ENCODE results near the gene RPGRIP1L.

The RPGRIP1L gene

DNA sequence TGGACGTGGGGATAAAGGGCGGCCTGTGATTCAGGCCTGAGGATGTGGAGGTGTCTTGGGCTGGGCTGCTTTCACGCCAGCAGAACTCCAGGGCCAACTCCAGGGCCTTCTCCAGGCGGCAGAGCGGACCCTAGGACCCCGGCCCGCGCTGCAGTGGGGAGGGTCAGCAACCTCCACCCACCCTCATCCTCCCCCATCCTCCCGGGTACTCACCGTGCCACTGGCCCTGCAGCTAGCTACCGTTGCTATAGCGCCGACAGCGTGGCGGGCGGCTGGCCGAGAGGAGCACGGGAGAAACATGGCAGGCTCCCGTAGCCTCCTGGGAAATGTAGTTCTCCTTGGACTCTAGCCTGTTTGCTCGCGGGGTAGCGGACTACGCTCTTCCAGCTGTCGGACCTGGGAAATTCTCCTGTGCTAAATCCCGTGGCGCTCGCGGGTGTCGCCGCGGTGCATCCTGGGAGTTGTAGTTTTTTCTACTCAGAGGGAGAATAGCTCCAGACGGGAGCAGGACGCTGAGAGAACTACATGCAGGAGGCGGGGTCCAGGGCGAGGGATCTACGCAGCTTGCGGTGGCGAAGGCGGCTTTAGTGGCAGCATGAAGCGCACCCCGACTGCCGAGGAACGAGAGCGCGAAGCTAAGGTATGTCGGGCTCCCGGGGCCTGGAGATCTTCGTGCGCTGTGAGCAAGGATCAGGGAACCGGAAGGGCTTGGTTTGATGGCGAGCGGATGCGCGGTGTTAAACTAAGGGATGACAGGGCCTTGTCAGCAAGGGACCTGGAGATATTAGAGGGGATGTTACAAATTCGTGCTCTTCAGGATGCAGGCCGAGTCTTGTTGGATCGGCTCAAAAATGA, at the start of gene RPGRIP1L, which contains the start of gene FTO:
TSS of gene RPGRIP1L (minus strand) at position 270 of the 855 bp plus-strand sequence. CDS start 3,136 bp downstream, outside the sequence.
TSS of gene FTO (plus strand) at position 567 of the 855 bp plus-strand sequence.
- TF ChIP-seq, protein P1, sequence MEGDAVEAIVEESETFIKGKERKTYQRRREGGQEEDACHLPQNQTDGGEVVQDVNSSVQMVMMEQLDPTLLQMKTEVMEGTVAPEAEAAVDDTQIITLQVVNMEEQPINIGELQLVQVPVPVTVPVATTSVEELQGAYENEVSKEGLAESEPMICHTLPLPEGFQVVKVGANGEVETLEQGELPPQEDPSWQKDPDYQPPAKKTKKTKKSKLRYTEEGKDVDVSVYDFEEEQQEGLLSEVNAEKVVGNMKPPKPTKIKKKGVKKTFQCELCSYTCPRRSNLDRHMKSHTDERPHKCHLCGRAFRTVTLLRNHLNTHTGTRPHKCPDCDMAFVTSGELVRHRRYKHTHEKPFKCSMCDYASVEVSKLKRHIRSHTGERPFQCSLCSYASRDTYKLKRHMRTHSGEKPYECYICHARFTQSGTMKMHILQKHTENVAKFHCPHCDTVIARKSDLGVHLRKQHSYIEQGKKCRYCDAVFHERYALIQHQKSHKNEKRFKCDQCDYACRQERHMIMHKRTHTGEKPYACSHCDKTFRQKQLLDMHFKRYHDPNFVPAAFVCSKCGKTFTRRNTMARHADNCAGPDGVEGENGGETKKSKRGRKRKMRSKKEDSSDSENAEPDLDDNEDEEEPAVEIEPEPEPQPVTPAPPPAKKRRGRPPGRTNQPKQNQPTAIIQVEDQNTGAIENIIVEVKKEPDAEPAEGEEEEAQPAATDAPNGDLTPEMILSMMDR (IDR thresholded peaks at IDR 0.05) = no peak
- Histone ChIP-seq H3K4me3 (peak within 1 kb of the TSS; percentile 98), H3K27ac (peak within 1 kb of the TSS; percentile 75 to 86)
- DNase-seq (ENCODE audit: low spot score) = peak; percentile 99

DNA sequence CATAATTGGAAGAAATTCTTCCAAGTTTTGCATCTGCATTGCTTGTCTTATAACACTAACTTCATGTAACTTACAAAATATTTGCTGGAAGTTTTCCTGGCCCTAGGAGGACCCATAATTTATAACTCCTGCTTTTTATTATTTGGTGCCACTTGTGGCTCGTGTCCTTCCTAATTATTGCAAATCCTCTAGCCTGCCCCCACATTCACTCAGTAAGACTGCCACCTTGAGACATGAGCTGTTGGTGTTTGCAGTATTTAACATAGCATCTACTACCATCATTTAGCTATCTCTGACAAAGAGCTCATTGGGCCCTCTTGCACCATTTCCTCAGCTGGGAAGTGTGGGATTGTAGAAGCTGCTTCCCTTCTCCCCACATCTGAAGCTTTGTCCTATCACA, 49.8 kb upstream of the RPGRIP1L start:
- DNase-seq (ENCODE audit: low spot score) = no peak
- Histone ChIP-seq H3K4me3 (no peak overlapping the region), H3K27ac (no peak overlapping the region)
- TF ChIP-seq, protein P1 (IDR thresholded peaks at IDR 0.05) = no peak

DNA sequence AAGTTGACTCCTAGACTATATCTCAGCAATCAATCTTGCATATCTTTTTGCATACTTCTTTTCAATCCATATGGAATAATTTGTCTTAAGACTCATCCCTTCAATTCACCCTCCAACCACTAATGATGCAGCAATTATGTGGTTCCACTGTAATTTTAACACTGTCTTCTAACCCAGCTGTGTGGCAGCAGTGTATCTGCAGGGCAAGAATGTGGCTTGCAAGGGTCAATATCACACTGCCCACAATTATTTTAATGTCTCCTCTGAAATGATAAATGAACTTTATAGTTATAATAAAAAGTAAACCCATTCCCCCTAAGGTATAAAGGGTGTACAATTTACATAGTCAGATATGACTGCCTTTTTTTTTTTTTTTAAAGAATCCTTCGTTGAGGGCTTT, 48.9 kb upstream of the RPGRIP1L start:
- TF ChIP-seq, protein P1 (IDR thresholded peaks at IDR 0.05) = no peak
- H3K27ac ChIP-seq = no peak overlapping the region
- DNase-seq (ENCODE audit: low spot score) = no peak
- H3K4me3 ChIP-seq = no peak overlapping the region

DNA sequence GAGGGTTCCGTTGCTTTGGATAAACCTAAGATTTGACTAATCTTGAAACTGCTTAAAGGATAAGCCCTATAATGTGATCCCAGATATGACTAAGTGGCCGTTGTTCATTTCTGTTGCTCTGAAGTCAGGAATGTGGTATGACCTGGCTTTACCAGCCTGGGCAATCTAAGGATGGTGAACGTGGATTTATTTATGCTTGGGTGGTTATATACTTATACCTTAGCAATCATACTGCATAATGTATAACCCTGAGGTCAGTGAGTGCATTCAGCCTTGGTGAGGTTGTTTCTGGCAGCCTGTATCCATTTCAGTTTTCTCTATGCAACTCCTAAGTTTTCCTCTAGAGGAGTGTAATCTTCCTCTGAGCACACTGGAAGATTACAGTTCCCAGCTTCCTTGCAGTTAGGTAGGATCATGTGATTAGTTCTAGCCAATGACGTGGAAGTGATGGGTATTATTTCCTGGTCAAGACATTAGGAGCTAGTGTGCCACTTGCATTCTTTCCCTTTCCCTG, 42.2 kb upstream of the RPGRIP1L start:
- Histone ChIP-seq H3K4me3 (no peak overlapping the region), H3K27ac (peak overlapping the region in 1 of 2 donors; percentile 64)
- TF ChIP-seq, protein P1 (IDR thresholded peaks at IDR 0.05) = no peak
- no peak for DNase-seq (ENCODE audit: low spot score)

DNA sequence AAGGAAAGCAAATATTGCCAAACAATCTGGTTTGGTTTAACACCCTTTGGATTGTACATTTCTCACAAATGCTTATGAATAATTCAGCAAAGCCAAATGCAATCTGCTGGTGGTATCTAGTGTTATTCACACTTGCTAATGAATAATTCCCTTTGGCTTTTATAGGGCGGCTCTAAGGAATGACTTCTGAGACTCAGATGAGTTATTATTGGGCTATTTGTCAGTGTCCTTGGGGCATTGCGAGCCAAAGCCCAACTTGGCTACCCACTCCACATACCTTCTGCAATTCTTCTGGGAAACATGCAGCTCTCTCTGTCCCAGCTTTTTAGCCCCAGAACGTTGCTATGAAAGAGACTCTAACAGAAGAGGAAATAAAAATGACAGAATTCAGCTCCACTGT, 41.4 kb upstream of the RPGRIP1L start:
- TF ChIP-seq, protein P1 (IDR thresholded peaks at IDR 0.05) = no peak
- Histone ChIP-seq H3K27ac (peak overlapping the region in 1 of 2 donors; percentile 64), H3K4me3 (no peak overlapping the region)
- DNase-seq (ENCODE audit: low spot score) = no peak

DNA sequence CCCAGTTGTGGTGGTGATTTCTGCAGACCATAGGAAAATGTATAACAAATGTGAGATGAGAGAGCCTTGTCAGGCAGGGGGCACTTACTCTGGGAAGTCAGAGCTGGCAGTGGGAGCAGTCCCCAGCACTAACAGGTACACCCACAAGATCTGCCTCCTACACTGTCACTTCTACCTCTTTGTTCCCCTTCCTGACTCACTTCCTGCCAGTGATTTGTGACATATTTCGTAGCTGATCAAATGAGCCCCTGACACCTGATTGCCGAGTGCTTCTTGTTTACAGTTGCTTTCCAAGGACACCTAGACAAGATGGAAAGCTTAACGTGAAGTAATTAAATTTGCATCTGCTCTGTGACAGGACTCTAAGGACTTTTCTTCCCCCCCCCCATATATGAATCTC, 40.8 kb upstream of the RPGRIP1L start:
- TF ChIP-seq, protein P1 (IDR thresholded peaks at IDR 0.05) = no peak
- Histone ChIP-seq H3K4me3 (no peak overlapping the region), H3K27ac (peak overlapping the region in 1 of 2 donors; percentile 64)
- DNase-seq (ENCODE audit: low spot score) = no peak
